Tibial artery (tissue), 4 donors: ENCODE results near the gene STAC2.

ENCODE experiments used
- DNase-seq, 2 donors: peaks; one replicate each; pipeline ENCODE4 v3.0.0-alpha.2; 2019
- H3K27ac ChIP-seq, 2 donors: fragments of 200-600 bp; sonication (generic) in 1 of 2; 1 replicate in 1 of 2; 2 replicates in 1 of 2; pipeline ENCODE4 v1.5.1; 2018 to 2019; ENCODE audit warnings: mild to moderate bottlenecking in 1 of 2
- H3K27me3 ChIP-seq, 2 donors: fragments of 200-600 bp; sonication (generic) in 1 of 2; one replicate each; pipeline versions ENCODE4 v1.5.1 to v1.6.0; 2016 to 2019
- H3K36me3 ChIP-seq, 3 donors: fragments of 200-600 bp; sonication (generic) in 2 of 3; one replicate each; pipeline ENCODE4 v1.5.1; 2016 to 2019; ENCODE audit warnings: mild to moderate bottlenecking in 2 of 3
- H3K4me1 ChIP-seq, 4 donors: fragments of 200-600 bp; sonication (generic) in 2 of 4; 1 replicate in 3 of 4; 2 replicates in 1 of 4; pipeline ENCODE4 v1.5.1; 2016 to 2019
- H3K4me3 ChIP-seq, 2 donors: fragments of 200-600 bp; sonication (generic) in 1 of 2; 1 replicate in 1 of 2; 2 replicates in 1 of 2; pipeline ENCODE4 v1.5.1; 2018 to 2019; ENCODE audit warnings: mild to moderate bottlenecking in 2 of 2
- H3K9me3 ChIP-seq, 3 donors: fragments of 200-600 bp; sonication (generic) in 1 of 3; one replicate each; pipeline ENCODE4 v1.5.1; 2016 to 2019
- CTCF ChIP-seq, 2 experiments: fragments of 200-600 bp in 1 of 2; fragments of 450-650 bp in 1 of 2; IDR thresholded peaks; one replicate each; pipeline ENCODE4 v1.5.1; 2017 to 2019; ENCODE audit warnings: antibody characterized with exemption in 2 of 2, mild to moderate bottlenecking in 1 of 2, moderate library complexity in 1 of 2
- intact Hi-C: fragments of 100-400 bp; cut with DNase I; formaldehyde crosslinking; loops from one replicate; pipeline ENCODE4 v1.15.0; 2023; ENCODE audit warnings: low total_unique reads

STAC2 gene

GRCh38 chr17:39231091-39231561 lies 5.4 kb upstream of the STAC2 start:
- intact Hi-C loops = loop anchor here (2.0 to 10.0 kb wide), 3 partner anchors 24 to 66 kb away; partner anchors contain the start of genes ARL5C and CACNB1
- no peaks in the 10 kb centered on the region for H3K27me3 ChIP-seq
- no peak overlapping the region for H3K4me3 ChIP-seq
- DNase-seq = peak; percentile 46 to 92
- TF ChIP-seq CTCF (IDR thresholded peaks at IDR 0.05) = no peak
- peak overlapping the region; percentile 72 to 75 for H3K27ac ChIP-seq
- peaks cover 0 to 34% (median 27%) of the 10 kb centered on the region in 4 donors for H3K4me1 ChIP-seq
- H3K36me3 ChIP-seq = no peaks in the 10 kb centered on the region
- no peaks in the 10 kb centered on the region for H3K9me3 ChIP-seq

GRCh38 chr17:39230361-39230760 lies 4.6 kb upstream of the STAC2 start:
- TF ChIP-seq CTCF (IDR thresholded peaks at IDR 0.05) = no peak
- Histone ChIP-seq H3K9me3 (no peaks in the 10 kb centered on the region), H3K27ac (peak overlapping the region; percentile 72 to 75), H3K36me3 (no peaks in the 10 kb centered on the region), H3K4me3 (no peak overlapping the region), H3K4me1 (peaks cover 0 to 40% (median 30%) of the 10 kb centered on the region in 4 donors), H3K27me3 (no peaks in the 10 kb centered on the region)
- no peak for DNase-seq
- intact Hi-C loops = loop anchor here (2.0 to 10.0 kb wide), 3 partner anchors 24 to 66 kb away; partner anchors contain the start of genes ARL5C and CACNB1

- Histone ChIP-seq H3K4me1 (peaks cover 0 to 48% (median 32%) of the 10 kb centered on the region in 4 donors), H3K27me3 (no peaks in the 10 kb centered on the region), H3K4me3 (no peak overlapping the region), H3K36me3 (no peaks in the 10 kb centered on the region), H3K9me3 (no peaks in the 10 kb centered on the region), H3K27ac (peak overlapping the region; percentile 36 to 75)
- no peak for DNase-seq
- intact Hi-C loops = no loop called here
- no peak for TF ChIP-seq CTCF (IDR thresholded peaks at IDR 0.05)
These were observed 3.6 kb upstream of the STAC2 start for GRCh38 chr17:39229274-39229913.

- Histone ChIP-seq H3K27ac (peak overlapping the region; percentile 19 to 29), H3K27me3 (no peaks in the 10 kb centered on the region), H3K4me3 (no peak overlapping the region), H3K36me3 (peaks cover 0 to 7% (median 0%) of the 10 kb centered on the region in 3 donors), H3K4me1 (peaks cover 0 to 64% (median 48%) of the 10 kb centered on the region in 4 donors), H3K9me3 (no peaks in the 10 kb centered on the region)
- intact Hi-C loops = no loop called here
- DNase-seq = no peak
- TF ChIP-seq CTCF (IDR thresholded peaks at IDR 0.05) = no peak
These were observed 1.7 kb upstream of the STAC2 start for GRCh38 chr17:39227364-39227919.

GRCh38 chr17:39225959-39226683 lies 376 bp upstream of the STAC2 start:
- Histone ChIP-seq H3K27ac (peak overlapping the region; percentile 93 to 94), H3K4me1 (peaks cover 0 to 64% (median 47%) of the 10 kb centered on the region in 4 donors), H3K9me3 (no peaks in the 10 kb centered on the region), H3K4me3 (peak overlapping the region; percentile 64 to 74), H3K36me3 (peaks cover 0 to 7% (median 0%) of the 10 kb centered on the region in 3 donors), H3K27me3 (no peaks in the 10 kb centered on the region)
- intact Hi-C loops = no loop called here
- no peak for TF ChIP-seq CTCF (IDR thresholded peaks at IDR 0.05)
- peak; percentile 85 to 97 for DNase-seq
